ENCODE results near the gene ELOVL3. TPM values are rescaled to one million over a fixed set of nuclear protein-coding genes. Genes with fewer than 3 reads are reported as not detected.

Gene ELOVL3
- total and polyA plus RNA-seq, 10 of the 15 experiments (the other 5 are each of a cell fraction or from before 2014, with no cell fraction given), result 0.10 to 0.18 (median 0.11) TPM; not detected in 7

DNA sequence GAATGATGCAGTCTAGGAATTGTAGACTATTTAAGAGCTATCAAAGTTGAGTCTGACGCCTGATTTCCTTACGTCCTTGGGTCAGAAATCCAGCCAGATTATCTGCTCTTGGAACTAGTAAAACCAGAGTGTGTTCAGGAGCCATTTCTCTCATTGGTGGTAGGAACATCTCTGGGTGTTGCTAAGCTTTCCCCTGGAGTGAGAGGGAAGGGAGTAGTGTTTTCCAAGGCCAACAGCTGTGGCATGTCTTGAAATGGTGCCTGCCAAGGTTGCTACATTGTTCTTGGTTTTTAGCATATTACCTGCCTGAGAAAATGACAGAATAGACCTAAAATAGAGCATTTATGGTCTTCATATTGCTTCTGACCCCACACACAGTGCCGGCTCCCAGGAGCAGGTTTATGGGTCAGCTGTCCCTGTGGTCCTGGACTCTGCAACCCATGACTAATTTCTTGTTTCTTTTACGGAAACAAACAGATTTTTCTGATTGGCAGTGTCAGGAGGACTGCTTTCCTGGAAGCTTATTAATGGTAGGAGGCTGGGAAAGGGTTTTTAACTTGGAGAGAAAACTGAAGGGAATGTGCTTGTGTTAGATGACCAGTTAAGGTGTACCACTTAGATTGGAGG, 36.8 kb downstream of the ELOVL3 start:
- no peak overlapping the region for H3K4me2 ChIP-seq (ENCODE audit: control insufficient read depth, insufficient read depth)
- H3K79me2 ChIP-seq (ENCODE audit: control insufficient read depth, insufficient read depth, low read length), result peaks cover 6% of the 10 kb centered on the region
- ChIA-PET SMC1A (ENCODE audit: uncharacterized antibody, unreplicated experiment) (interaction anchor here (0.8 to 1.0 kb wide), 3 partner anchors 16 to 22 kb away, joined by 3 to 4 read pairs (median 3); no protein-coding TSS in a partner anchor), RAD21 (ENCODE audit: unreplicated experiment) (interaction anchor here (1.1 kb wide), 1 partner anchor 89 kb away, joined by 3 read pairs; no protein-coding TSS in a partner anchor), POLR2A (interaction anchor here (2.0 kb wide), 1 partner anchor 10 kb away, joined by 5 read pairs; no protein-coding TSS in a partner anchor), CTCF (interaction anchor here (0.5 kb wide), 1 partner anchor 235 kb away, joined by 3 read pairs; no protein-coding TSS in a partner anchor)
- no peak for TF ChIP-seq MTA3 (IDR thresholded peaks at IDR 0.05; ENCODE audit: borderline replicate concordance, low read length)
- peaks cover 7 to 24% of the 10 kb centered on the region in 2 experiments for H3K36me3 ChIP-seq (ENCODE audit: control insufficient read depth in 2 of 2, insufficient read depth in 2 of 2, low read length in 1 of 2)
- FAIRE-seq (no peak), ATAC-seq (no peak), DNase-seq (ENCODE audit: low read depth, low spot score) (no peak)
- no peaks in the 10 kb centered on the region for H3K9me3 ChIP-seq (replicated peaks; ENCODE audit: control insufficient read depth, insufficient read depth, low read length)
- H3K4me3 ChIP-seq, result no peak overlapping the region
- BruUV-seq (replicated peaks), result no TSS peak
- in situ Hi-C loops (cut with MboI), result no loop called here
- WGBS (ENCODE audit: insufficient coverage, insufficient replicate concordance, low lambda C conversion rate, missing lambda C conversion rate), result 83% methylated on average over 4 of the region's 4 CpGs
- intact Hi-C loops (cut with micrococcal nuclease; ENCODE audit: unreplicated experiment), result no loop called here
- no peak overlapping the region for H3K9ac ChIP-seq (ENCODE audit: control insufficient read depth, insufficient read depth, low read length)
- H3K27me3 ChIP-seq (replicated peaks in 1 of 2; ENCODE audit: control insufficient read depth in 2 of 2, insufficient read depth in 2 of 2, low read length in 1 of 2), result no peaks in the 10 kb centered on the region
- H3K4me1 ChIP-seq (ENCODE audit: control insufficient read depth, insufficient read depth, low read length), result no peaks in the 10 kb centered on the region
- H4K20me1 ChIP-seq (ENCODE audit: control insufficient read depth, insufficient read depth), result peaks cover 4% of the 10 kb centered on the region; the same call in 1 of the 2 replicates
- H3K27ac ChIP-seq (ENCODE audit: control insufficient read depth, insufficient read depth), result no peak overlapping the region
- no peak overlapping the region for H2AFZ ChIP-seq (ENCODE audit: control insufficient read depth, low read depth, low read length)

GRCh38 chr10:102264371-102264770, 38.3 kb downstream of the ELOVL3 start:
- no peak overlapping the region for H3K4me2 ChIP-seq (ENCODE audit: control insufficient read depth, insufficient read depth)
- no peak overlapping the region for H3K4me3 ChIP-seq
- DNase-seq (ENCODE audit: low read depth, low spot score) (no peak), ATAC-seq (no peak), FAIRE-seq (no peak)
- ChIA-PET RAD21 (ENCODE audit: unreplicated experiment) (interaction anchor here (0.6 kb wide), 1 partner anchor 93 kb away, joined by 3 read pairs; no protein-coding TSS in a partner anchor), POLR2A (interaction anchor here (2.0 kb wide), 1 partner anchor 11 kb away, joined by 5 read pairs; no protein-coding TSS in a partner anchor), SMC1A (ENCODE audit: uncharacterized antibody, unreplicated experiment) (no interaction called here), CTCF (interaction anchor here (0.8 to 1.0 kb wide), 2 partner anchors 11 to 35 kb away, joined by 3 to 4 read pairs; no protein-coding TSS in a partner anchor)
- no peak overlapping the region for H2AFZ ChIP-seq (ENCODE audit: control insufficient read depth, low read depth, low read length)
- peaks cover 7 to 25% of the 10 kb centered on the region in 2 experiments for H3K36me3 ChIP-seq (ENCODE audit: control insufficient read depth in 2 of 2, insufficient read depth in 2 of 2, low read length in 1 of 2)
- no peak overlapping the region for H3K27ac ChIP-seq (ENCODE audit: control insufficient read depth, insufficient read depth)
- intact Hi-C loops (cut with micrococcal nuclease; ENCODE audit: unreplicated experiment) (no loop called here), in situ Hi-C loops (cut with MboI) (no loop called here)
- no peaks in the 10 kb centered on the region for H3K27me3 ChIP-seq (replicated peaks in 1 of 2; ENCODE audit: control insufficient read depth in 2 of 2, insufficient read depth in 2 of 2, low read length in 1 of 2)
- H3K79me2 ChIP-seq (ENCODE audit: control insufficient read depth, insufficient read depth, low read length), result peaks cover 6% of the 10 kb centered on the region
- WGBS (ENCODE audit: insufficient coverage, insufficient replicate concordance, low lambda C conversion rate, missing lambda C conversion rate), result 94% methylated on average over 4 of the region's 4 CpGs
- TF ChIP-seq IKZF2 (IDR thresholded peaks at IDR 0.05) (no peak), GABPA (IDR thresholded peaks at IDR 0.05; ENCODE audit: low read depth) (no peak), RAD21 (IDR thresholded peaks at IDR 0.05; ENCODE audit: insufficient read depth, low read depth, low read length) (no peak)
- TF ChIP-seq, protein P1, sequence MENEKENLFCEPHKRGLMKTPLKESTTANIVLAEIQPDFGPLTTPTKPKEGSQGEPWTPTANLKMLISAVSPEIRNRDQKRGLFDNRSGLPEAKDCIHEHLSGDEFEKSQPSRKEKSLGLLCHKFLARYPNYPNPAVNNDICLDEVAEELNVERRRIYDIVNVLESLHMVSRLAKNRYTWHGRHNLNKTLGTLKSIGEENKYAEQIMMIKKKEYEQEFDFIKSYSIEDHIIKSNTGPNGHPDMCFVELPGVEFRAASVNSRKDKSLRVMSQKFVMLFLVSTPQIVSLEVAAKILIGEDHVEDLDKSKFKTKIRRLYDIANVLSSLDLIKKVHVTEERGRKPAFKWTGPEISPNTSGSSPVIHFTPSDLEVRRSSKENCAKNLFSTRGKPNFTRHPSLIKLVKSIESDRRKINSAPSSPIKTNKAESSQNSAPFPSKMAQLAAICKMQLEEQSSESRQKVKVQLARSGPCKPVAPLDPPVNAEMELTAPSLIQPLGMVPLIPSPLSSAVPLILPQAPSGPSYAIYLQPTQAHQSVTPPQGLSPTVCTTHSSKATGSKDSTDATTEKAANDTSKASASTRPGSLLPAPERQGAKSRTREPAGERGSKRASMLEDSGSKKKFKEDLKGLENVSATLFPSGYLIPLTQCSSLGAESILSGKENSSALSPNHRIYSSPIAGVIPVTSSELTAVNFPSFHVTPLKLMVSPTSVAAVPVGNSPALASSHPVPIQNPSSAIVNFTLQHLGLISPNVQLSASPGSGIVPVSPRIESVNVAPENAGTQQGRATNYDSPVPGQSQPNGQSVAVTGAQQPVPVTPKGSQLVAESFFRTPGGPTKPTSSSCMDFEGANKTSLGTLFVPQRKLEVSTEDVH (IDR thresholded peaks at IDR 0.05; ENCODE audit: low read depth, partially characterized antibody), result no peak
- no peaks in the 10 kb centered on the region for H3K9me3 ChIP-seq (replicated peaks; ENCODE audit: control insufficient read depth, insufficient read depth, low read length)
- BruUV-seq (replicated peaks), result no TSS peak
- no peaks in the 10 kb centered on the region for H3K4me1 ChIP-seq (ENCODE audit: control insufficient read depth, insufficient read depth, low read length)
- no peak overlapping the region for H3K9ac ChIP-seq (ENCODE audit: control insufficient read depth, insufficient read depth, low read length)
- peaks cover 4% of the 10 kb centered on the region; the same call in 1 of the 2 replicates for H4K20me1 ChIP-seq (ENCODE audit: control insufficient read depth, insufficient read depth)
